ENCODE measurements around the gene PAK1. TPM values are rescaled to one million over a fixed set of nuclear protein-coding genes. Genes with fewer than 3 reads are reported as not detected.

PAK1 gene
- polyA plus RNA-seq, 4 donors, result 84.8 to 94.6 (median 90.5) TPM

- DNase-seq (ENCODE audit: low read depth in 4 of 4, low spot score in 3 of 4), result no peak
Observed at GRCh38 chr11:77278595-77279506, 195.0 kb downstream of the PAK1 start.

DNA sequence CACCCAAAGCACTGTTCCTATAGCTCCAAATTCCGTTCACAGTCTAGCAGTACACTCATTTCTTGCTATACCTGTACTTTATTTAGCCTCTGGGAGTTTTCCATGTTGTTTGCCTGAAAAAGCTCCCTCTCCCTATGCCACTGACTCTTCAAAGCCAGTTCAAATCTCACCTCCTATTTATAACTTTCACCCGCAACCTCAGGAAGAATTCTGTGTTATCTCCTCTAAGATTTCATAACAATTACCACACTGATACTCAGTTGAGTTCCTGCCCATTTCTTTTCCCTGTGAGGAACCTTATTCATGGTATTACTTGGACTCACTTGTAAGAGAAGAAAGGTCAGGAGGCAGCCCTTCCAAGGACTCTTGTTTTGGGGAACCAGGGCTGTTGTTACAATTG, 197.6 kb downstream of the PAK1 start:
- DNase-seq (ENCODE audit: low read depth in 4 of 4, low spot score in 3 of 4), result no peak

Other genes with a start within 250 kb of the PAK1 start
- under 1 TPM in 3 of 4 donors, not detected in 1; 0.08 to 0.49 (median 0.21) TPM for gene GDPD4, start 172.4 kb downstream of the PAK1 start, polyA plus RNA-seq (ENCODE audit: insufficient read length in 4 of 4)
- gene AQP11, start 115.9 kb upstream of the PAK1 start, polyA plus RNA-seq (ENCODE audit: insufficient read length in 4 of 4), result 1 to 10 TPM; 3.7 to 5.0 (median 4.3) TPM
- gene CLNS1A, start 163.7 kb upstream of the PAK1 start, polyA plus RNA-seq (ENCODE audit: insufficient read length in 4 of 4), result 100 to 1,000 TPM; 189 to 212 (median 198) TPM